GM18505 (cell line): Measurements from ENCODE around the gene PSMB7.

Experiments
- ATAC-seq: cut with Tn5 transposase; IDR thresholded peaks from one replicate; pipeline ENCODE4 v1.9.1; 2021; ENCODE audit not compliant: unreplicated experiment
- POLR2A ChIP-seq: IDR thresholded peaks from 4 replicates; pipeline ENCODE4 v1.6.1; 2011; ENCODE audit warnings: borderline replicate concordance; ENCODE audit not compliant: insufficient read depth, insufficient read length; ENCODE audit errors: extremely low read depth

PSMB7 gene

GRCh38 chr9:124358631-124359030 is 56.6 kb downstream of the PSMB7 start:
- no peak for ATAC-seq

GRCh38 chr9:124357721-124358361 is 57.4 kb downstream of the PSMB7 start:
- ATAC-seq, result no peak
- TF ChIP-seq POLR2A, result peak; percentile 57

More at GRCh38 chr9:124358631-124359030, 56.6 kb downstream of the PSMB7 start:
- TF ChIP-seq POLR2A, result no peak

DNA sequence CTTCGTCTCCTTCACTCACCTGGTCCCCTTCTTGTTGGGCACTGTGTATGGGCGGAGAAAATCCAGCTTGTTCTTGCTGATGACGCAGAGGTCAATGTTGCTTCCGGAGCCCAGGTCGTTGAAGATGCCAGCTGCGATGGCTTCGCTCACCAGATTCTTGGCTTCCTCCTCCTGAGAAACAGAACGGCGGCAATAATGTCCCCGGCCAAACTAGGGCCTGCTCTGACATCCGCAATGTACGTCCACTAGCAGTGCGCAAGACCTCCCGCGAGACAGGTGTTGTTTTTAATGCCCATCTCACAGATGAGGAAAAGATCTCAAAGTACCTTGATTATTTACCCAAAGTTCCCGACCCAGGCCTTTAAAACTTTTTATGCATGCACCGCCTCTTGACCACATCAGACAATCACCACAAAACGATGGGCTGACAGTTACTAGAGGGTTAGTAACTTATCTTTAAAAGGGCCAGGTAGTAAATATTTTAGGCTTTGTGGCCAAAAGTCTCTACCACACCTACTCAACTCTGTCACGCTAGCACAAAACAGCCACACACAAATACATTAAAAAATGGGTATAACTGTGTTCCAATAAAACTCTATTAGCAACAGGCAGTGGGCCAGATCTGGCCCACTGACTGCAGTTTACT is 58.4 kb downstream of the PSMB7 start:
- no peak for ATAC-seq
- no peak for TF ChIP-seq POLR2A

- ATAC-seq, result no peak
- no peak for TF ChIP-seq POLR2A
These were observed 59.1 kb downstream of the PSMB7 start for GRCh38 chr9:124355941-124356744.

GRCh38 chr9:124355039-124355940 is 60.0 kb downstream of the PSMB7 start:
- TF ChIP-seq POLR2A, result no peak
- ATAC-seq, result no peak

GRCh38 chr9:124354346-124355038 is 60.8 kb downstream of the PSMB7 start:
- TF ChIP-seq POLR2A, result peak; percentile 21
- ATAC-seq, result no peak

DNA sequence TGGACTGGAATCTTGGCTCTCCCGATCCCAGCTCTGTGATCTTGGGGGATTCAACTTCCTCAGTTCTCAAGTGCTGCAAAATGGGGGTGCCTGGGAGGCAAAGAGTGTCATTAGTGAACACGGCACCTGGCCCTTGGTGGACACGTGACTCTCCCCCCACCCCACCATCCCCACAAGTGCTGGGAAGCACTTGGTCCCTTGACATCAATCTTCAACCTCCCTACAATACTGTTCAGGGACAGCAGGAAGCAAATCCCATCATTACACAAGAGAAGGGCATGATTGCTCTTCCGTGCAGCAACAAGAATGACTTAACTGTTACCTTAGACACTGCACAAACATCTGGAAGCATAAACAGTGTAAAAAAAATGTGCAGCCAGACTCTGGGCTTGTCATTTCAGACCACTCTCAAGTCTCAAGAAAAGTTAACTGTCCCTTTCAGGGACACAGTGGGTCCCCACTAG is 61.4 kb downstream of the PSMB7 start:
- peak; percentile 16 for TF ChIP-seq POLR2A
- ATAC-seq, result no peak

- TF ChIP-seq POLR2A, result no peak
- ATAC-seq, result no peak
These were observed 62.0 kb downstream of the PSMB7 start for GRCh38 chr9:124353166-124353768.

- TF ChIP-seq POLR2A, result peak; percentile 23
- ATAC-seq, result no peak
These were observed 62.6 kb downstream of the PSMB7 start for GRCh38 chr9:124352616-124353015.

DNA sequence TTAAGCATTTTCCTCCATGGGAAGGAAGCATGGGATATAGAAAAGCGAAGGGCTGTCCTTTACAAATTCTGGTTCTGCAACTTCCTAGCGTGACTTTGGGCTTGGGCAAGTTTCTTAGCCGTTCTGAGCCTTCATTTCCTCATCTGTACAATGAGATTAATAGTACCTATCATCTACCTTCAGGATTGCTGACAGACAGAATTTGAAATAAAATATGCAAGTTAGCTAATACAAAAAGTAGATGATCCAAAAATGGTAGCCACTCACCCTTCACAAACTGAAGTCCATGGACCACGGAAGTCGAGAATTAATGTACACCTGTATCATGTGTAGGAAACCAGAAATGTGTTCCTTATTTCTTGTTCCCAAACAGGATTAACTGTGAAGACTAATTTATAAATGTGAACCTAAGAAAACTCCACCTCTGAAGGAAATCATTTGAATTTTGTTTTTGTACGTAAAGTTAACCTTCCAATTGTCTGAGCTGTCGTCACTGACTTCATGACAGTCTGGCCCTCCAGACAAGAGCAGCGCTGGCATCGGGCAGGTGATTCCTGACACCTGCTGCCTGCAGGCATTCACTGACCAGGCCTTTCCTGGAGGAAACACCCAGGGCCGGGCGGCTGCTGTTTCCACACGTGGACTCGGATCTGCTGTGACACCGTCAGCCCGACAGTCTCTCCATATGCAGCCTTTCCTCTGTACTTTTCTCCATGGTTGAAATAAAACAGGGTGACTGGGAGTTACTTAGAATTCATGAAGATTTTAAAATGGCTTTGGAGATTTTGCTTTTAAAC is 63.4 kb downstream of the PSMB7 start:
- ATAC-seq, result no peak

DNA sequence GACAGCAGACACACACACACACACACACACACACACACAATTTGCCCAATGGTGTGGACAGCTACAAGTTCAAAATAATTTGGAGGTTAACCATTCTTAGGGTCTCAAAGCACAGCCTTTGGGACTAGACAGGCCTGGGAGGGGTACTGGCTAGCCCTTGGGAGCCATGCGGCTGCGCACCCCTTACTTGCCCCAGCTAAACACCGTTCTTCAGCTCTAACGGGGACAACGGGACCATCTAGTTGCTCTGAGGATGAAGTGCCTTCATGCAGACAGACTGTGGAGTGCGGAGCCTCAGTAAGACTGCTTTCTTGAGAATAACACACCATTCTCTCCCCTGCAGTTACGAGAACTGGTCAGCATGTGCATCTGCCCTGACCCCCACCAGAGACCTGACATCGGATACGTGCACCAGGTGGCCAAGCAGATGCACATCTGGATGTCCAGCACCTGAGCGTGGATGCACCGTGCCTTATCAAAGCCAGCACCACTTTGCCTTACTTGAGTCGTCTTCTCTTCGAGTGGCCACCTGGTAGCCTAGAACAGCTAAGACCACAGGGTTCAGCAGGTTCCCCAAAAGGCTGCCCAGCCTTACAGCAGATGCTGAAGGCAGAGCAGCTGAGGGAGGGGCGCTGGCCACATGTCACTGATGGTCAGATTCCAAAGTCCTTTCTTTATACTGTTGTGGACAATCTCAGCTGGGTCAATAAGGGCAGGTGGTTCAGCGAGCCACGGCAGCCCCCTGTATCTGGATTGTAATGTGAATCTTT is 64.6 kb downstream of the PSMB7 start:
- no peak for ATAC-seq
- TF ChIP-seq POLR2A, result no peak

More for the DNA sequence above, 63.4 kb downstream of the PSMB7 start:
- TF ChIP-seq POLR2A, result no peak
